ENCODE measurements around the gene GSTT2.
"Not testable (repeated sequence)": the region's sequence is repeated elsewhere in the genome, so short reads cannot be mapped to it uniquely, and the experiment has no call there.

DNA sequence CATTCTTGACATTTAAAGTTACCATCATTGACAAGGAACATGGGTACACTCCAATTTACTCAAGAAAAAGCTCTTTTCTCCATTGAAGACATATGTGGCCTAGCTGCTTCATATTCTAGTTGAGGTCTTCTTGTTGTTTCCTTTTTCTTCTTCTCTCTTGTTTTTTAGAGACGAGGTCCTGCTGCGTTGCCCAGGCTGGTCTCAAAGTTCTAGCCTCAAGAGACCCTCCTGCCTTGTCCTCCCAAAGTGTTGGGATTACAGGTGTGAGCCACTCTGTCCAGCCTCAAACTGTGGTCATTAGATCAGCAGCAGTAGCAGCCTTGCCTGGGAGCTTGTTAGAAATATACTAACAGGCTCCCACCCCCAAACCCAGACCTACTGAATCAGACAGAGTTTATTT is 13.1 kb downstream of the GSTT2 start:
- not testable (repeated sequence) for TF ChIP-seq POLR2A (IDR thresholded peaks at IDR 0.05; ENCODE audit: low read length); GATA1 (IDR thresholded peaks at IDR 0.05; ENCODE audit: low read depth, low read length)

All from erythroblast (primary cell).